Stimulated activated CD4-positive, alpha-beta T cell treated with anti-CD3 and anti-CD28 coated beads, Interleukin-12 subunit alpha, Interleukin-12 subunit beta, amount 100 ng/mL, for 24 hours (primary cell): ENCODE results near the gene FIGNL1.

Experiments used
- DNase-seq, 2 experiments: peaks; one replicate each; pipeline ENCODE4 v3.0.0-alpha.2; 2020; ENCODE audit warnings: low read depth in 2 of 2

FIGNL1 gene

GRCh38 chr7:50427518-50427917 is 22.6 kb downstream of the FIGNL1 start:
- no peak for DNase-seq

- no peak for DNase-seq
These were observed 23.7 kb downstream of the FIGNL1 start for GRCh38 chr7:50426280-50427045.

GRCh38 chr7:50425318-50425717 is 24.8 kb downstream of the FIGNL1 start:
- no peak for DNase-seq

GRCh38 chr7:50423860-50424259 is 26.3 kb downstream of the FIGNL1 start:
- DNase-seq = no peak

- DNase-seq = no peak
These were observed 27.3 kb downstream of the FIGNL1 start for GRCh38 chr7:50422858-50423257.

- no peak for DNase-seq
These were observed 29.1 kb downstream of the FIGNL1 start for GRCh38 chr7:50421043-50421442.

GRCh38 chr7:50418526-50419290 is 31.4 kb downstream of the FIGNL1 start:
- no peak for DNase-seq

GRCh38 chr7:50418086-50418515 is 32.0 kb downstream of the FIGNL1 start:
- DNase-seq = peak; percentile 45 to 67

- no peak for DNase-seq
These were observed 33.5 kb downstream of the FIGNL1 start for GRCh38 chr7:50416527-50417182.

- no peak for DNase-seq
These were observed 34.2 kb downstream of the FIGNL1 start for GRCh38 chr7:50415844-50416364.

- no peak for DNase-seq
These were observed 36.6 kb downstream of the FIGNL1 start for GRCh38 chr7:50413561-50413960.

- DNase-seq = no peak
These were observed 37.2 kb downstream of the FIGNL1 start for GRCh38 chr7:50412973-50413372.

GRCh38 chr7:50411332-50411731 is 38.8 kb downstream of the FIGNL1 start:
- DNase-seq = no peak

- DNase-seq = no peak
These were observed 40.0 kb downstream of the FIGNL1 start for GRCh38 chr7:50409856-50410745.

GRCh38 chr7:50406935-50407334 is 43.2 kb downstream of the FIGNL1 start:
- no peak for DNase-seq

- DNase-seq = no peak
These were observed 44.9 kb downstream of the FIGNL1 start for GRCh38 chr7:50405221-50405620.

GRCh38 chr7:50404392-50404791 is 45.8 kb downstream of the FIGNL1 start:
- DNase-seq = no peak

GRCh38 chr7:50400114-50400513 is 50.0 kb downstream of the FIGNL1 start:
- DNase-seq = no peak

- no peak for DNase-seq
These were observed 50.5 kb downstream of the FIGNL1 start for GRCh38 chr7:50399635-50400034.

- no peak for DNase-seq
These were observed 50.9 kb downstream of the FIGNL1 start for GRCh38 chr7:50399206-50399605.

GRCh38 chr7:50397971-50398324 is 52.2 kb downstream of the FIGNL1 start:
- no peak for DNase-seq
